ENCODE results near the gene LEF1.

GRCh38 chr4:108148316-108148715 lies 20.4 kb downstream of the LEF1 start:
- TF ChIP-seq CTCF (IDR thresholded peaks at IDR 0.05) (no peak), EP300 (IDR thresholded peaks at IDR 0.05) (no peak), POLR2A (IDR thresholded peaks at IDR 0.05) (no peak), POLR2AphosphoS5 (IDR thresholded peaks at IDR 0.05) (no peak)
